Natural killer cell treated with Interleukin-12 subunit alpha and Interleukin-12 subunit beta and Interleukin-15 and Interleukin-18, amount 100 ng/mL, for 72 hours (primary cell): ENCODE measurements around the gene SLC7A5. TPM values are rescaled to one million over a fixed set of nuclear protein-coding genes. Genes with fewer than 3 reads are reported as not detected.

Source experiments
- ATAC-seq, 2 donors: fragments of 150-1000 bp; cut with Tn5 transposase in 1 of 2; sonication (Bioruptor Pico), chemical (Tn5 transposase) in 1 of 2; 2 replicates each; pipeline ENCODE4 v1.10.0; 2021
- DNase-seq: peaks from one replicate; pipeline ENCODE4 v3.0.0; 2022; ENCODE audit warnings: low spot score
- H3K27ac Mint-ChIP-seq, 2 donors: 1 replicate in 1 of 2; 2 replicates in 1 of 2; pipeline ENCODE4 v1.8.0; 2022; ENCODE audit warnings: mixed read lengths in 2 of 2, mild to moderate bottlenecking in 1 of 2, moderate library complexity in 1 of 2
- H3K27me3 Mint-ChIP-seq, 2 donors: 1 replicate in 1 of 2; 2 replicates in 1 of 2; pipeline ENCODE4 v1.8.0; 2022; ENCODE audit warnings: mixed read lengths in 2 of 2
- H3K36me3 Mint-ChIP-seq: one replicate; pipeline ENCODE4 v1.8.0; 2022; ENCODE audit warnings: mixed read lengths
- H3K4me1 Mint-ChIP-seq, 2 donors: 1 replicate in 1 of 2; 2 replicates in 1 of 2; pipeline ENCODE4 v1.8.0; 2022; ENCODE audit warnings: low read depth in 2 of 2, mixed read lengths in 2 of 2, mild to moderate bottlenecking in 1 of 2
- H3K4me3 Mint-ChIP-seq: one replicate; pipeline ENCODE4 v1.8.0; 2022; ENCODE audit warnings: mixed read lengths
- H3K9me3 Mint-ChIP-seq: 2 replicates; pipeline ENCODE4 v1.8.0; 2022; ENCODE audit warnings: mixed read lengths
- total RNA-seq, 2 donors: library from RNA; stranded (reverse); gene quantifications; one replicate each; pipeline ENCODE4 v1.2.3, GENCODE V29; 2022

Gene SLC7A5
- total RNA-seq, 2 donors from 2014 or later: 142 to 348 TPM

GRCh38 chr16:87842209-87842869, 27.0 kb downstream of the SLC7A5 start:
- DNase-seq (no peak), ATAC-seq (no peak)
- Mint-ChIP-seq H3K9me3 (no peaks in the 10 kb centered on the region), H3K27me3 (no peaks in the 10 kb centered on the region), H3K4me1 (peaks cover 0 to 6% of the 10 kb centered on the region in 2 donors), H3K27ac (no peak overlapping the region), H3K36me3 (no peaks in the 10 kb centered on the region), H3K4me3 (no peak overlapping the region)

GRCh38 chr16:87841340-87842208, 27.7 kb downstream of the SLC7A5 start:
- Mint-ChIP-seq H3K4me3 (no peak overlapping the region), H3K9me3 (no peaks in the 10 kb centered on the region), H3K4me1 (peaks cover 0 to 6% of the 10 kb centered on the region in 2 donors), H3K27me3 (no peaks in the 10 kb centered on the region), H3K36me3 (no peaks in the 10 kb centered on the region), H3K27ac (no peak overlapping the region)
- DNase-seq: no peak
- ATAC-seq: no peak

GRCh38 chr16:87840271-87840978, 28.9 kb downstream of the SLC7A5 start:
- no peaks in the 10 kb centered on the region for H3K9me3 Mint-ChIP-seq
- ATAC-seq (no peak), DNase-seq (no peak)
- no peak overlapping the region for H3K4me3 Mint-ChIP-seq
- no peak overlapping the region for H3K27ac Mint-ChIP-seq
- H3K4me1 Mint-ChIP-seq: peaks cover 0 to 8% of the 10 kb centered on the region in 2 donors
- no peaks in the 10 kb centered on the region for H3K36me3 Mint-ChIP-seq
- no peaks in the 10 kb centered on the region for H3K27me3 Mint-ChIP-seq

- no peak overlapping the region for H3K27ac Mint-ChIP-seq
- peaks cover 0 to 6% of the 10 kb centered on the region in 2 donors for H3K4me1 Mint-ChIP-seq
- H3K27me3 Mint-ChIP-seq: no peaks in the 10 kb centered on the region
- no peaks in the 10 kb centered on the region for H3K36me3 Mint-ChIP-seq
- ATAC-seq (no peak), DNase-seq (no peak)
- H3K4me3 Mint-ChIP-seq: no peak overlapping the region
- no peaks in the 10 kb centered on the region for H3K9me3 Mint-ChIP-seq
Observed at GRCh38 chr16:87839542-87840270, 29.6 kb downstream of the SLC7A5 start.

GRCh38 chr16:87838643-87839541, 30.4 kb downstream of the SLC7A5 start:
- no peak for ATAC-seq

GRCh38 chr16:87837627-87838289, 31.5 kb downstream of the SLC7A5 start:
- DNase-seq (no peak), ATAC-seq (no peak)
- no peak overlapping the region for H3K4me3 Mint-ChIP-seq
- no peak overlapping the region for H3K27ac Mint-ChIP-seq
- H3K36me3 Mint-ChIP-seq: no peaks in the 10 kb centered on the region
- H3K27me3 Mint-ChIP-seq: no peaks in the 10 kb centered on the region
- H3K9me3 Mint-ChIP-seq: no peaks in the 10 kb centered on the region
- H3K4me1 Mint-ChIP-seq: peaks cover 0 to 3% of the 10 kb centered on the region in 2 donors

More at GRCh38 chr16:87838643-87839541, 30.4 kb downstream of the SLC7A5 start:
- Mint-ChIP-seq H3K4me3 (no peak overlapping the region), H3K27ac (no peak overlapping the region), H3K4me1 (peaks cover 0 to 5% of the 10 kb centered on the region in 2 donors), H3K36me3 (no peaks in the 10 kb centered on the region), H3K9me3 (no peaks in the 10 kb centered on the region), H3K27me3 (no peaks in the 10 kb centered on the region)
- DNase-seq: no peak

- Mint-ChIP-seq H3K36me3 (no peaks in the 10 kb centered on the region), H3K27ac (no peak overlapping the region)
- ATAC-seq: no peak
Observed at GRCh38 chr16:87836844-87837581, 32.3 kb downstream of the SLC7A5 start.

GRCh38 chr16:87836346-87836843, 32.9 kb downstream of the SLC7A5 start:
- H3K27me3 Mint-ChIP-seq: no peaks in the 10 kb centered on the region
- no peaks in the 10 kb centered on the region for H3K36me3 Mint-ChIP-seq
- DNase-seq (no peak), ATAC-seq (no peak)
- no peaks in the 10 kb centered on the region for H3K9me3 Mint-ChIP-seq
- H3K27ac Mint-ChIP-seq: no peak overlapping the region
- no peak overlapping the region for H3K4me3 Mint-ChIP-seq
- peaks cover 0 to 2% of the 10 kb centered on the region in 2 donors for H3K4me1 Mint-ChIP-seq

More at GRCh38 chr16:87836844-87837581, 32.3 kb downstream of the SLC7A5 start:
- no peaks in the 10 kb centered on the region for H3K9me3 Mint-ChIP-seq
- no peak for DNase-seq
- peaks cover 0 to 2% of the 10 kb centered on the region in 2 donors for H3K4me1 Mint-ChIP-seq
- no peak overlapping the region for H3K4me3 Mint-ChIP-seq
- no peaks in the 10 kb centered on the region for H3K27me3 Mint-ChIP-seq

- ATAC-seq (no peak), DNase-seq (no peak)
- no peaks in the 10 kb centered on the region for H3K27me3 Mint-ChIP-seq
- no peak overlapping the region for H3K4me3 Mint-ChIP-seq
- no peaks in the 10 kb centered on the region for H3K9me3 Mint-ChIP-seq
- no peak overlapping the region for H3K27ac Mint-ChIP-seq
- H3K4me1 Mint-ChIP-seq: peaks cover 0 to 2% of the 10 kb centered on the region in 2 donors
- no peaks in the 10 kb centered on the region for H3K36me3 Mint-ChIP-seq
Observed at GRCh38 chr16:87835882-87836331, 33.4 kb downstream of the SLC7A5 start.

GRCh38 chr16:87834668-87835473, 34.4 kb downstream of the SLC7A5 start:
- Mint-ChIP-seq H3K36me3 (no peaks in the 10 kb centered on the region), H3K27me3 (no peaks in the 10 kb centered on the region), H3K9me3 (no peaks in the 10 kb centered on the region), H3K4me3 (no peak overlapping the region), H3K27ac (no peak overlapping the region), H3K4me1 (peaks cover 0 to 2% of the 10 kb centered on the region in 2 donors)
- ATAC-seq: no peak
- no peak for DNase-seq
